H1 (cell line): ENCODE measurements around the gene ZBTB42.

Source experiments
- CTCF ChIP-seq, 3 experiments: IDR thresholded peaks; 1 replicate in 2 of 3; 2 replicates in 1 of 3; pipeline versions ENCODE4 v1.5.1 to v1.6.1; 2011; ENCODE audit warnings: low read length in 3 of 3, mild to moderate bottlenecking in 3 of 3, inconsistent platforms in 2 of 3, low read depth in 1 of 3, moderate library complexity in 1 of 3; ENCODE audit not compliant: insufficient read depth in 1 of 3; ENCODE audit errors: control extremely low read depth in 1 of 3
- FOSL1 ChIP-seq: IDR thresholded peaks from 2 replicates; pipeline ENCODE4 v1.6.1; 2011; ENCODE audit warnings: mild to moderate bottlenecking, low read depth, low read length, moderate library complexity; ENCODE audit not compliant: insufficient read depth
- HDAC6 ChIP-seq: IDR thresholded peaks from one replicate; pipeline ENCODE4 v1.7.1; 2012; ENCODE audit warnings: low read depth, mild to moderate bottlenecking, inconsistent platforms, low read length, moderate library complexity
- NRF1 ChIP-seq: IDR thresholded peaks from 2 replicates; pipeline ENCODE4 v1.6.1; 2011; ENCODE audit warnings: mild to moderate bottlenecking, low read depth, low read length, improper control_type of control experiment
- PHF8 ChIP-seq: fragments of 200-600 bp; sonication (generic); conservative IDR thresholded peaks from 2 replicates; pipeline ENCODE4 v1.7.1; 2012; ENCODE audit warnings: low read depth, mild to moderate bottlenecking, inconsistent platforms, low read length, moderate library complexity
- POLR2AphosphoS5 ChIP-seq: IDR thresholded peaks from 2 replicates; pipeline ENCODE4 v1.6.1; 2011; ENCODE audit warnings: low read depth, low read length
- USF2 ChIP-seq: IDR thresholded peaks from 2 replicates; pipeline ENCODE4 v1.6.1; 2011; ENCODE audit warnings: low read length, improper control_type of control experiment

- TF ChIP-seq HDAC6 = no peak
- no peak for TF ChIP-seq POLR2AphosphoS5
- TF ChIP-seq USF2 = no peak
- TF ChIP-seq FOSL1 = no peak
- no peak for TF ChIP-seq PHF8
- TF ChIP-seq CTCF (IDR thresholded peaks at IDR 0.05; ENCODE audit: control extremely low read depth in 1 of 3, insufficient read depth in 1 of 3, low read depth in 1 of 3, low read length in 3 of 3) = no peak
- TF ChIP-seq NRF1 = no peak
Observed at GRCh38 chr14:104776481-104776880, 24.4 kb upstream of the ZBTB42 start.
